ENCODE measurements around the gene PDZRN3.

Gene PDZRN3

DNA sequence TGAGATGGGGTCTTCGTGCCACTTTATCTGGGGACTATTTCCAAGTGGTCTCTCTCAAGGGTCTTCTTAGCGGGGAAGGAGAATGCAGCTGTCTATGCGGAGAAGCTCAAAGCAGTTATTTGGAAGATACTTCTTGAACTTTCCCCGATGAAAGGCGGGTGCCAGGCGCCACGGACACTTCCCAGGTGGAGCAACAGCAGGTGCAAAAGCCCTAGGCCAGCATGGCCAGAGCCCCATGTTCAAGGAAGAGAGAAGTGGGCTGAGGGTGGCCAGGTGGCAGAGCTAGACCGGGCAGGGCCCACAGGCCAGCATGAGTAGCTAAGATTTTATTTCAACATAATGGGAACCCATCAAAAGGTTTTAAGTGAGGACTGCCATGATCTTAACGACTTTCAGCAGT, 232.8 kb downstream of the PDZRN3 start:
- Histone ChIP-seq H3K27ac (ENCODE audit: insufficient read depth in 1 of 2, low read depth in 1 of 2, low read length in 2 of 2, poor library complexity in 1 of 2, severe bottlenecking in 2 of 2) (no peak overlapping the region), H3K4me3 (ENCODE audit: control insufficient read depth in 1 of 7, extremely low read depth in 1 of 7, insufficient read depth in 4 of 7, low read depth in 2 of 7, low read length in 6 of 7) (no peak overlapping the region), H3K36me3 (ENCODE audit: control insufficient read depth in 4 of 4, insufficient read depth in 4 of 4, low read length in 3 of 4) (no peaks in the 10 kb centered on the region), H3K9me3 (ENCODE audit: control extremely low read depth in 1 of 5, control insufficient read depth in 4 of 5, insufficient read depth in 2 of 5, low read depth in 1 of 5, low read length in 4 of 5) (no peaks in the 10 kb centered on the region), H3K27me3 (replicated peaks in 2 of 5; ENCODE audit: control insufficient read depth in 4 of 5, insufficient read depth in 5 of 5, low read length in 4 of 5) (peaks cover 0 to 2% (median 0%) of the 10 kb centered on the region in 5 experiments), H3K4me1 (ENCODE audit: control extremely low read depth in 1 of 4, control insufficient read depth in 4 of 4, insufficient read depth in 4 of 4, low read length in 3 of 4) (no peaks in the 10 kb centered on the region)
- WGBS (ENCODE audit: insufficient coverage), result 96% methylated on average over 8 of the region's 9 CpGs
- CTCF ChIA-PET, result no interaction called here
- POLR2A ChIA-PET, result no interaction called here
- DNase-seq, result no peak

DNA sequence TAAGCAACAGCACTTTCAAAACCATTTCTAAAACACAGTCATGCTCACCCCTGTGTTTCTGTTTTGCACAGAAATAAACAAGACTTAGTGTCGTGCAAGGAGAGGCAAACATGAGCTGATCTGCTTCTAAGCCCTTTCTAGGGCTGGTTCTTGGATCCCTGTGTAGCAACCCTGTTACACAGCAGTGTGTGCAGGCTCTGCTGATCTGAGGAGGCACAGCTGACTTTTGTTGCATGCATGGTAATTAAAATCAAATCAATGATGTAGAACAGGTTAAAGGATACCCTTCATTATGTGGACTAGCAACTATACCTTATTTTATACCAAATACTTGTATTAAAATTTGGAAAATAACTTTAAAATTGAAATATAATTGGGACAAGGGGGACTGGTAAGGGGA, 234.8 kb downstream of the PDZRN3 start:
- WGBS (ENCODE audit: insufficient coverage), result 100% methylated on average over 1 of the region's 1 CpG
- H3K4me3 ChIP-seq (ENCODE audit: control insufficient read depth in 1 of 7, extremely low read depth in 1 of 7, insufficient read depth in 4 of 7, low read depth in 2 of 7, low read length in 6 of 7), result no peak overlapping the region
- no peaks in the 10 kb centered on the region for H3K9me3 ChIP-seq (ENCODE audit: control extremely low read depth in 1 of 5, control insufficient read depth in 4 of 5, insufficient read depth in 2 of 5, low read depth in 1 of 5, low read length in 4 of 5)
- no peaks in the 10 kb centered on the region for H3K36me3 ChIP-seq (ENCODE audit: control insufficient read depth in 4 of 4, insufficient read depth in 4 of 4, low read length in 3 of 4)
- POLR2A ChIA-PET, result no interaction called here
- no peaks in the 10 kb centered on the region for H3K4me1 ChIP-seq (ENCODE audit: control extremely low read depth in 1 of 4, control insufficient read depth in 4 of 4, insufficient read depth in 4 of 4, low read length in 3 of 4)
- DNase-seq, result no peak
- CTCF ChIA-PET, result no interaction called here
- H3K27me3 ChIP-seq (replicated peaks in 2 of 5; ENCODE audit: control insufficient read depth in 4 of 5, insufficient read depth in 5 of 5, low read length in 4 of 5), result peaks cover 0 to 2% (median 0%) of the 10 kb centered on the region in 5 experiments
- H3K27ac ChIP-seq (ENCODE audit: insufficient read depth in 1 of 2, low read depth in 1 of 2, low read length in 2 of 2, poor library complexity in 1 of 2, severe bottlenecking in 2 of 2), result no peak overlapping the region

- Histone ChIP-seq H3K27me3 (replicated peaks in 2 of 5; ENCODE audit: control insufficient read depth in 4 of 5, insufficient read depth in 5 of 5, low read length in 4 of 5) (peaks cover 0 to 2% (median 0%) of the 10 kb centered on the region in 5 experiments), H3K9me3 (ENCODE audit: control extremely low read depth in 1 of 5, control insufficient read depth in 4 of 5, insufficient read depth in 2 of 5, low read depth in 1 of 5, low read length in 4 of 5) (no peaks in the 10 kb centered on the region), H3K27ac (ENCODE audit: insufficient read depth in 1 of 2, low read depth in 1 of 2, low read length in 2 of 2, poor library complexity in 1 of 2, severe bottlenecking in 2 of 2) (no peak overlapping the region), H3K4me1 (ENCODE audit: control extremely low read depth in 1 of 4, control insufficient read depth in 4 of 4, insufficient read depth in 4 of 4, low read length in 3 of 4) (no peaks in the 10 kb centered on the region), H3K36me3 (ENCODE audit: control insufficient read depth in 4 of 4, insufficient read depth in 4 of 4, low read length in 3 of 4) (no peaks in the 10 kb centered on the region), H3K4me3 (ENCODE audit: control insufficient read depth in 1 of 7, extremely low read depth in 1 of 7, insufficient read depth in 4 of 7, low read depth in 2 of 7, low read length in 6 of 7) (no peak overlapping the region)
- WGBS (ENCODE audit: insufficient coverage), result 97% methylated on average over 8 of the region's 10 CpGs
- DNase-seq, result no peak
- CTCF ChIA-PET, result no interaction called here
- POLR2A ChIA-PET, result no interaction called here
Measured at GRCh38 chr3:73389117-73389813, 235.5 kb downstream of the PDZRN3 start.

GRCh38 chr3:73385568-73385967, 239.2 kb downstream of the PDZRN3 start:
- DNase-seq, result no peak
- Histone ChIP-seq H3K27me3 (replicated peaks in 2 of 5; ENCODE audit: control insufficient read depth in 4 of 5, insufficient read depth in 5 of 5, low read length in 4 of 5) (no peaks in the 10 kb centered on the region), H3K4me1 (ENCODE audit: control extremely low read depth in 1 of 4, control insufficient read depth in 4 of 4, insufficient read depth in 4 of 4, low read length in 3 of 4) (no peaks in the 10 kb centered on the region), H3K4me3 (ENCODE audit: control insufficient read depth in 1 of 7, extremely low read depth in 1 of 7, insufficient read depth in 4 of 7, low read depth in 2 of 7, low read length in 6 of 7) (no peak overlapping the region), H3K9me3 (ENCODE audit: control extremely low read depth in 1 of 5, control insufficient read depth in 4 of 5, insufficient read depth in 2 of 5, low read depth in 1 of 5, low read length in 4 of 5) (no peaks in the 10 kb centered on the region), H3K36me3 (ENCODE audit: control insufficient read depth in 4 of 4, insufficient read depth in 4 of 4, low read length in 3 of 4) (no peaks in the 10 kb centered on the region), H3K27ac (ENCODE audit: insufficient read depth in 1 of 2, low read depth in 1 of 2, low read length in 2 of 2, poor library complexity in 1 of 2, severe bottlenecking in 2 of 2) (no peak overlapping the region)
- POLR2A ChIA-PET, result no interaction called here
- CTCF ChIA-PET, result no interaction called here
- 99% methylated on average over 4 of the region's 4 CpGs for WGBS (ENCODE audit: insufficient coverage)

DNA sequence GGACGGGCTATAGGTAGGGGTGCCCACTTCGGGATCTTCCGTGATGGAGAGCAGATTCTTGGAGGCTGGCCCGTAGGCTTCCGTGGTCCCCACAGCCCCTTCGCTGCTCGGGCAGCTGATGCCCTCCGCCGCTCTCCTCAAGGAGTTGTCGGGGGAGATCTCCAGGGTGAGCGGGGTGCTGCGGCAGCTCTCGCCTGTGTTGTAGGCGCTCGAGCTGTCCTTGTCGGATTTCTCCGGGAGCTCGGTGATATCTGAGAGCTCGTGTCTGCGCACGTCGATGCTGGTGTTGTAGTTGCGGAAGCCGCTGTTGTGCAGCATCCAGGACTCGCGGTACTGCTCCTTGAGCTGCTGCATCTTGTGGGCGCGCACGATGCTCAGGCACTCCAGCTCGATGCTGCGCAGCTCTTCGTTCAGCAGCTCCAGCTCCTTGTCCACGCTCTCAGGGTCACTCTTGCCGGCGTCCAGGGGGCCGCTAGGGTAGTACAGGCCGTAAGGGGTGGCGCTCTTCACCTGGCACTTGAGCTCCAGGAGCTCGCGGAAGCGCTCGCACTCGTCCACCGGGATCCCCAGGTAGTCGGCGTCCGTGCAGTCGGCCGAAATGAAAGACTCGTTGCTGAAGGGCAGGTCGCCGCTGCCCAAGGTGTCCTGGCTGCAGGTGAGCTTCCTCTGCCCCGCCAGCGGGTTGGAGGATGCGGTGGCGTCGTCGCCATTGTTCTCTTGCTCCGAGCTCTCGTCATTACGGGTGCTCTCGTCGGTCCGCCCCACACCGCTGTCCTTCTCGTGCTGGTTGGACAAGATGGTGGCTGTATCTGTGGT, 240.4 kb downstream of the PDZRN3 start:
- ChIA-PET POLR2A (no interaction called here), CTCF (no interaction called here)
- Histone ChIP-seq H3K36me3 (ENCODE audit: control insufficient read depth in 4 of 4, insufficient read depth in 4 of 4, low read length in 3 of 4) (no peaks in the 10 kb centered on the region), H3K27me3 (replicated peaks in 2 of 5; ENCODE audit: control insufficient read depth in 4 of 5, insufficient read depth in 5 of 5, low read length in 4 of 5) (no peaks in the 10 kb centered on the region), H3K4me3 (ENCODE audit: control insufficient read depth in 1 of 7, extremely low read depth in 1 of 7, insufficient read depth in 4 of 7, low read depth in 2 of 7, low read length in 6 of 7) (no peak overlapping the region), H3K9me3 (ENCODE audit: control extremely low read depth in 1 of 5, control insufficient read depth in 4 of 5, insufficient read depth in 2 of 5, low read depth in 1 of 5, low read length in 4 of 5) (no peaks in the 10 kb centered on the region), H3K4me1 (ENCODE audit: control extremely low read depth in 1 of 4, control insufficient read depth in 4 of 4, insufficient read depth in 4 of 4, low read length in 3 of 4) (no peaks in the 10 kb centered on the region), H3K27ac (ENCODE audit: insufficient read depth in 1 of 2, low read depth in 1 of 2, low read length in 2 of 2, poor library complexity in 1 of 2, severe bottlenecking in 2 of 2) (no peak overlapping the region)
- 91% methylated on average over 62 of the region's 66 CpGs for WGBS (ENCODE audit: insufficient coverage)
- DNase-seq, result no peak

DNA sequence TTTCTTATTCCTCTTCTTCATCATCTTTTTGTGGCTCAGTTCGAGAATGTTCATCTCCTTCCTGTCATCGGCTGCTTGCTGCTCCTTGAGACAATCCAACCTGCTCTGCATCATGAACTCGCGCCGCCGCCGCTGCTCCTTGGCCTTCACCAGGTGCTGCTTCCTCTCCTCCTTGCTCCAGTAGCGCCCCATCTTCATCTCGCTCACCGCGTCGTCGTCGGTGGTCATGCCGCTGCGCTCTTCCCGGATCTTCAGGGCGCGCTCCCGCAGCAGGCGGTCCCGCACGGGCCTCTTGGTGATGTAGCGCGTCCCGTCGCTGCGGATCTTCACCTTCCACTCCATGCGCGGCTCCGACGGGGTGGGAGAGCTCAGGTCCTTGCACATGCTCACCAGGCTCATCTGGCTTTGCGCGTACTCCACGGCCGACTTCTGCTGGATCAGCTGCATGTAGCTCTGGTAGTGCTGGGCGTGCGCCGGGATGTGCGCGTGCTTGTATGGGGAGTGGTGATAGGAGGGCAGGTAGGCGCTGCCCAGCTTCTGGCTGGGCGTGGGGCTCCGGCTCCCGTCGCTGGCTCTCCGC, 241.2 kb downstream of the PDZRN3 start:
- no peaks in the 10 kb centered on the region for H3K27me3 ChIP-seq (replicated peaks in 2 of 5; ENCODE audit: control insufficient read depth in 4 of 5, insufficient read depth in 5 of 5, low read length in 4 of 5)
- POLR2A ChIA-PET, result no interaction called here
- 90% methylated on average over 38 of the region's 47 CpGs for WGBS (ENCODE audit: insufficient coverage)
- CTCF ChIA-PET, result no interaction called here
- no peaks in the 10 kb centered on the region for H3K4me1 ChIP-seq (ENCODE audit: control extremely low read depth in 1 of 4, control insufficient read depth in 4 of 4, insufficient read depth in 4 of 4, low read length in 3 of 4)
- no peaks in the 10 kb centered on the region for H3K36me3 ChIP-seq (ENCODE audit: control insufficient read depth in 4 of 4, insufficient read depth in 4 of 4, low read length in 3 of 4)
- H3K9me3 ChIP-seq (ENCODE audit: control extremely low read depth in 1 of 5, control insufficient read depth in 4 of 5, insufficient read depth in 2 of 5, low read depth in 1 of 5, low read length in 4 of 5), result no peaks in the 10 kb centered on the region
- H3K27ac ChIP-seq (ENCODE audit: insufficient read depth in 1 of 2, low read depth in 1 of 2, low read length in 2 of 2, poor library complexity in 1 of 2, severe bottlenecking in 2 of 2), result no peak overlapping the region
- DNase-seq, result no peak
- no peak overlapping the region for H3K4me3 ChIP-seq (ENCODE audit: control insufficient read depth in 1 of 7, extremely low read depth in 1 of 7, insufficient read depth in 4 of 7, low read depth in 2 of 7, low read length in 6 of 7)

GRCh38 chr3:73381551-73381950, 243.2 kb downstream of the PDZRN3 start:
- 100% methylated on average over 2 of the region's 2 CpGs for WGBS (ENCODE audit: insufficient coverage)
- DNase-seq, result no peak
- no peaks in the 10 kb centered on the region for H3K36me3 ChIP-seq (ENCODE audit: control insufficient read depth in 4 of 4, insufficient read depth in 4 of 4, low read length in 3 of 4)
- H3K4me3 ChIP-seq (ENCODE audit: control insufficient read depth in 1 of 7, extremely low read depth in 1 of 7, insufficient read depth in 4 of 7, low read depth in 2 of 7, low read length in 6 of 7), result no peak overlapping the region
- POLR2A ChIA-PET, result no interaction called here
- CTCF ChIA-PET, result no interaction called here
- H3K9me3 ChIP-seq (ENCODE audit: control extremely low read depth in 1 of 5, control insufficient read depth in 4 of 5, insufficient read depth in 2 of 5, low read depth in 1 of 5, low read length in 4 of 5), result no peaks in the 10 kb centered on the region
- H3K27me3 ChIP-seq (replicated peaks in 2 of 5; ENCODE audit: control insufficient read depth in 4 of 5, insufficient read depth in 5 of 5, low read length in 4 of 5), result peaks cover 0 to 5% (median 0%) of the 10 kb centered on the region in 5 experiments
- no peak overlapping the region for H3K27ac ChIP-seq (ENCODE audit: insufficient read depth in 1 of 2, low read depth in 1 of 2, low read length in 2 of 2, poor library complexity in 1 of 2, severe bottlenecking in 2 of 2)
- H3K4me1 ChIP-seq (ENCODE audit: control extremely low read depth in 1 of 4, control insufficient read depth in 4 of 4, insufficient read depth in 4 of 4, low read length in 3 of 4), result no peaks in the 10 kb centered on the region
